HepG2 (cell line): ENCODE data around the gene DHX34. TPM values are rescaled to one million over a fixed set of nuclear protein-coding genes. Genes with fewer than 3 reads are reported as not detected.

Experiments used
- CENPT ChIP-seq: sonication (generic); formaldehyde crosslinking; IDR thresholded peaks from 2 replicates; pipeline ENCODE4 v1.8.0; 2022; ENCODE audit warnings: low read depth, mild to moderate bottlenecking, moderate library complexity, missing genetic modification reagents
- CREM ChIP-seq, 2 experiments: sonication (generic) in 1 of 2; formaldehyde crosslinking in 1 of 2; IDR thresholded peaks; 2 replicates each; pipeline versions ENCODE4 v1.4.0 to v1.6.1; 2016 to 2020; ENCODE audit warnings: antibody characterized with exemption in 1 of 2, mild to moderate bottlenecking in 1 of 2, missing genetic modification reagents in 1 of 2
- DMAP1 ChIP-seq: IDR thresholded peaks from 2 replicates; pipeline ENCODE4 v1.6.1; 2016
- ERF ChIP-seq: IDR thresholded peaks from 2 replicates; pipeline ENCODE4 v1.6.1; 2018; ENCODE audit warnings: missing biosample characterization, missing genetic modification reagents
- FOXA3 ChIP-seq: IDR thresholded peaks from 2 replicates; pipeline ENCODE4 v1.6.1; 2016; ENCODE audit warnings: missing genetic modification reagents, missing compliant biosample characterization
- GFI1 ChIP-seq: sonication (generic); formaldehyde crosslinking; IDR thresholded peaks from 2 replicates; pipeline ENCODE4 v1.5.0; 2020; ENCODE audit warnings: missing genetic modification reagents, mild to moderate bottlenecking, borderline replicate concordance
- MBD4 ChIP-seq: IDR thresholded peaks from 2 replicates; pipeline ENCODE4 v1.6.1; 2012; ENCODE audit warnings: low read length, inconsistent platforms, borderline replicate concordance
- NFE2 ChIP-seq: sonication (generic); formaldehyde crosslinking; IDR thresholded peaks from 2 replicates; pipeline ENCODE4 v1.4.0; 2020; ENCODE audit warnings: missing genetic modification reagents
- NFYC ChIP-seq: IDR thresholded peaks from 2 replicates; pipeline ENCODE4 v1.6.1; 2016; ENCODE audit warnings: missing genetic modification reagents, missing compliant biosample characterization
- NONO ChIP-seq, 2 experiments: fragments of 450-650 bp in 1 of 2; sonication (generic) in 1 of 2; formaldehyde crosslinking in 1 of 2; IDR thresholded peaks in 1 of 2; conservative IDR thresholded peaks in 1 of 2; 2 replicates each; pipeline versions ENCODE4 v1.6.1 to v1.8.0; 2017 to 2022; ENCODE audit warnings: mild to moderate bottlenecking in 1 of 2, missing genetic modification reagents in 1 of 2, moderate library complexity in 1 of 2
- SMC3 ChIP-seq: IDR thresholded peaks from 2 replicates; pipeline ENCODE4 v1.6.1; 2011; ENCODE audit warnings: low read length, improper control_type of control experiment
- ZNF780A ChIP-seq: sonication (generic); formaldehyde crosslinking; IDR thresholded peaks from 2 replicates; pipeline ENCODE4 v1.8.0; 2022; ENCODE audit warnings: mild to moderate bottlenecking, missing genetic modification reagents, moderate library complexity
- polyA plus RNA-seq, 8 experiments: library from polyadenylated mRNA; depleted of rRNA in 3 of 8; stranded (reverse) in 7 of 8; unstranded in 1 of 8; fragments of >200 nt; fragmentation: Illumina TruSeq in 4 of 8; extraction: Trizol in 4 of 8; gene quantifications; 2 replicates each; pipeline versions ENCODE4 v1.2.1 to v1.2.3, GENCODE V29; 2011 to 2016; ENCODE audit warnings: low read depth in 4 of 8, missing spikeins in 1 of 8, mixed read lengths in 1 of 8; ENCODE audit not compliant: insufficient read depth in 1 of 8
- total RNA-seq, 5 experiments: library from RNA; depleted of rRNA; stranded (reverse); fragments of >200 nt; fragmentation: Illumina TruSeq; extraction: Trizol; gene quantifications; 2 replicates each; pipeline ENCODE4 v1.2.3, GENCODE V29; 2016; ENCODE audit warnings: low read depth in 1 of 5
- TF ChIP-seq, protein P1 (sequence below): IDR thresholded peaks from 2 replicates; pipeline ENCODE4 v1.4.0; 2020; ENCODE audit warnings: mild to moderate bottlenecking, missing genetic modification reagents
- TF ChIP-seq, protein P2 (sequence below): sonication (generic); formaldehyde crosslinking; IDR thresholded peaks from 2 replicates; pipeline ENCODE4 v1.4.0; 2020; ENCODE audit warnings: missing genetic modification reagents, borderline replicate concordance
- TF ChIP-seq, protein P3 (sequence below): sonication (generic); formaldehyde crosslinking; conservative IDR thresholded peaks from 2 replicates; pipeline ENCODE4 v1.8.0; 2022; ENCODE audit warnings: mild to moderate bottlenecking, moderate library complexity, missing genetic modification reagents
- TF ChIP-seq, protein P4 (sequence below): fragments of 450-650 bp; IDR thresholded peaks from 2 replicates; pipeline ENCODE4 v1.6.1; 2016

DHX34 gene
- total and polyA plus RNA-seq, 2 of the 13 experiments (the other 11 are each of a cell fraction or from before 2014, with no cell fraction given): 9.2 to 12.0 TPM

DNA sequence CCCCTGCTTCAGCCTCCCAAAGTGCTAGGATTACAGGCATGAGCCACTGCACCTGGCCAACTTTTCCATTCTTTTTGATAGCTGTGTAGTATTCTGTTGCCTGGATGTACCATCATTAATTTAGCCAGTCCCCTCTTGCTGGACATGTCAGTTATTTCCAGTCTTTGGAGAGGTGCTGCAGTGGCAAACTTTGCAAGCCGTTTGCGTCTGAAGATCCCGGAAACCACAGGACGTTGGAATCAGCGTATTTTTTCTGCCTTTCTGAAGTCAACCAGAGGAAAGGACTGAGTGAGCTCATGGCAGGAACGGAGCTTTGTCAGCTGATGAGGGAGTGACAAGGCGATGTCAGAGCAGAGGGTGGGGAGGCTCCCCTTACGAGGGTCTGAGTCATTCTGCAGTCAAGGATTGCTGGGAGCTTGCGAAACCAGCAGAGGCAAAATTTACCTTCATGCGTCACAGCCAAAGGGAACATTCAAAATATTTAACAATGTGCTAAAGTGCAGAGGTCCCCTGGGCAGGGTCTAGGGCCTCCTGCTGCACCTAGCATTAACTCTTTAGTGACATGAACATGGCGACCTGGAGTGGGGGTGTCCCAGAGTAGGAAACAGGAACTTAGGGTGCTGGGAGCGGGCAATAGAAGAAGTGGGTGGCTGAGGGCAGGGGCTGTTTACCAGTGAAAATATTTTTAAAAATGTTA, 33.8 kb upstream of the DHX34 start (continued):
- TF ChIP-seq NONO (IDR thresholded peaks at IDR 0.05): no peak
- peak; percentile 90 for TF ChIP-seq NONO (CRISPR knock-in tag; conservative IDR thresholded peaks at IDR 0.05)
- TF ChIP-seq ERF: peak; percentile 75; the same call in 1 of the 2 replicates
- TF ChIP-seq FOXA3 (CRISPR knock-in tag): peak; percentile 92
- peak; percentile 57 for TF ChIP-seq DMAP1 (CRISPR knock-in tag)
- TF ChIP-seq, protein P1, sequence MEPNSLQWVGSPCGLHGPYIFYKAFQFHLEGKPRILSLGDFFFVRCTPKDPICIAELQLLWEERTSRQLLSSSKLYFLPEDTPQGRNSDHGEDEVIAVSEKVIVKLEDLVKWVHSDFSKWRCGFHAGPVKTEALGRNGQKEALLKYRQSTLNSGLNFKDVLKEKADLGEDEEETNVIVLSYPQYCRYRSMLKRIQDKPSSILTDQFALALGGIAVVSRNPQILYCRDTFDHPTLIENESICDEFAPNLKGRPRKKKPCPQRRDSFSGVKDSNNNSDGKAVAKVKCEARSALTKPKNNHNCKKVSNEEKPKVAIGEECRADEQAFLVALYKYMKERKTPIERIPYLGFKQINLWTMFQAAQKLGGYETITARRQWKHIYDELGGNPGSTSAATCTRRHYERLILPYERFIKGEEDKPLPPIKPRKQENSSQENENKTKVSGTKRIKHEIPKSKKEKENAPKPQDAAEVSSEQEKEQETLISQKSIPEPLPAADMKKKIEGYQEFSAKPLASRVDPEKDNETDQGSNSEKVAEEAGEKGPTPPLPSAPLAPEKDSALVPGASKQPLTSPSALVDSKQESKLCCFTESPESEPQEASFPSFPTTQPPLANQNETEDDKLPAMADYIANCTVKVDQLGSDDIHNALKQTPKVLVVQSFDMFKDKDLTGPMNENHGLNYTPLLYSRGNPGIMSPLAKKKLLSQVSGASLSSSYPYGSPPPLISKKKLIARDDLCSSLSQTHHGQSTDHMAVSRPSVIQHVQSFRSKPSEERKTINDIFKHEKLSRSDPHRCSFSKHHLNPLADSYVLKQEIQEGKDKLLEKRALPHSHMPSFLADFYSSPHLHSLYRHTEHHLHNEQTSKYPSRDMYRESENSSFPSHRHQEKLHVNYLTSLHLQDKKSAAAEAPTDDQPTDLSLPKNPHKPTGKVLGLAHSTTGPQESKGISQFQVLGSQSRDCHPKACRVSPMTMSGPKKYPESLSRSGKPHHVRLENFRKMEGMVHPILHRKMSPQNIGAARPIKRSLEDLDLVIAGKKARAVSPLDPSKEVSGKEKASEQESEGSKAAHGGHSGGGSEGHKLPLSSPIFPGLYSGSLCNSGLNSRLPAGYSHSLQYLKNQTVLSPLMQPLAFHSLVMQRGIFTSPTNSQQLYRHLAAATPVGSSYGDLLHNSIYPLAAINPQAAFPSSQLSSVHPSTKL (CRISPR knock-in tag): peak; percentile 98
- TF ChIP-seq, protein P2, sequence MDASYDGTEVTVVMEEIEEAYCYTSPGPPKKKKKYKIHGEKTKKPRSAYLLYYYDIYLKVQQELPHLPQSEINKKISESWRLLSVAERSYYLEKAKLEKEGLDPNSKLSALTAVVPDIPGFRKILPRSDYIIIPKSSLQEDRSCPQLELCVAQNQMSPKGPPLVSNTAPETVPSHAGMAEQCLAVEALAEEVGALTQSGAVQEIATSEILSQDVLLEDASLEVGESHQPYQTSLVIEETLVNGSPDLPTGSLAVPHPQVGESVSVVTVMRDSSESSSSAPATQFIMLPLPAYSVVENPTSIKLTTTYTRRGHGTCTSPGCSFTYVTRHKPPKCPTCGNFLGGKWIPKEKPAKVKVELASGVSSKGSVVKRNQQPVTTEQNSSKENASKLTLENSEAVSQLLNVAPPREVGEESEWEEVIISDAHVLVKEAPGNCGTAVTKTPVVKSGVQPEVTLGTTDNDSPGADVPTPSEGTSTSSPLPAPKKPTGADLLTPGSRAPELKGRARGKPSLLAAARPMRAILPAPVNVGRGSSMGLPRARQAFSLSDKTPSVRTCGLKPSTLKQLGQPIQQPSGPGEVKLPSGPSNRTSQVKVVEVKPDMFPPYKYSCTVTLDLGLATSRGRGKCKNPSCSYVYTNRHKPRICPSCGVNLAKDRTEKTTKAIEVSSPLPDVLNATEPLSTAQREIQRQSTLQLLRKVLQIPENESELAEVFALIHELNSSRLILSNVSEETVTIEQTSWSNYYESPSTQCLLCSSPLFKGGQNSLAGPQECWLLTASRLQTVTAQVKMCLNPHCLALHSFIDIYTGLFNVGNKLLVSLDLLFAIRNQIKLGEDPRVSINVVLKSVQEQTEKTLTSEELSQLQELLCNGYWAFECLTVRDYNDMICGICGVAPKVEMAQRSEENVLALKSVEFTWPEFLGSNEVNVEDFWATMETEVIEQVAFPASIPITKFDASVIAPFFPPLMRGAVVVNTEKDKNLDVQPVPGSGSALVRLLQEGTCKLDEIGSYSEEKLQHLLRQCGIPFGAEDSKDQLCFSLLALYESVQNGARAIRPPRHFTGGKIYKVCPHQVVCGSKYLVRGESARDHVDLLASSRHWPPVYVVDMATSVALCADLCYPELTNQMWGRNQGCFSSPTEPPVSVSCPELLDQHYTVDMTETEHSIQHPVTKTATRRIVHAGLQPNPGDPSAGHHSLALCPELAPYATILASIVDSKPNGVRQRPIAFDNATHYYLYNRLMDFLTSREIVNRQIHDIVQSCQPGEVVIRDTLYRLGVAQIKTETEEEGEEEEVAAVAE (CRISPR knock-in tag): no peak
- peak; percentile 92 for TF ChIP-seq CREM (IDR thresholded peaks at IDR 0.05)
- TF ChIP-seq CREM (CRISPR knock-in tag; IDR thresholded peaks at IDR 0.05): no peak
- no peak for TF ChIP-seq CENPT (CRISPR knock-in tag)
- TF ChIP-seq NFYC (CRISPR knock-in tag): no peak
- peak; percentile 61; the same call in 1 of the 2 replicates for TF ChIP-seq GFI1
- TF ChIP-seq, protein P3, sequence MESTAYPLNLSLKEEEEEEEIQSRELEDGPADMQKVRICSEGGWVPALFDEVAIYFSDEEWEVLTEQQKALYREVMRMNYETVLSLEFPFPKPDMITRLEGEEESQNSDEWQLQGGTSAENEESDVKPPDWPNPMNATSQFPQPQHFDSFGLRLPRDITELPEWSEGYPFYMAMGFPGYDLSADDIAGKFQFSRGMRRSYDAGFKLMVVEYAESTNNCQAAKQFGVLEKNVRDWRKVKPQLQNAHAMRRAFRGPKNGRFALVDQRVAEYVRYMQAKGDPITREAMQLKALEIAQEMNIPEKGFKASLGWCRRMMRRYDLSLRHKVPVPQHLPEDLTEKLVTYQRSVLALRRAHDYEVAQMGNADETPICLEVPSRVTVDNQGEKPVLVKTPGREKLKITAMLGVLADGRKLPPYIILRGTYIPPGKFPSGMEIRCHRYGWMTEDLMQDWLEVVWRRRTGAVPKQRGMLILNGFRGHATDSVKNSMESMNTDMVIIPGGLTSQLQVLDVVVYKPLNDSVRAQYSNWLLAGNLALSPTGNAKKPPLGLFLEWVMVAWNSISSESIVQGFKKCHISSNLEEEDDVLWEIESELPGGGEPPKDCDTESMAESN (CRISPR knock-in tag): peak; percentile 61; the same call in 1 of the 2 replicates
- TF ChIP-seq, protein P4, sequence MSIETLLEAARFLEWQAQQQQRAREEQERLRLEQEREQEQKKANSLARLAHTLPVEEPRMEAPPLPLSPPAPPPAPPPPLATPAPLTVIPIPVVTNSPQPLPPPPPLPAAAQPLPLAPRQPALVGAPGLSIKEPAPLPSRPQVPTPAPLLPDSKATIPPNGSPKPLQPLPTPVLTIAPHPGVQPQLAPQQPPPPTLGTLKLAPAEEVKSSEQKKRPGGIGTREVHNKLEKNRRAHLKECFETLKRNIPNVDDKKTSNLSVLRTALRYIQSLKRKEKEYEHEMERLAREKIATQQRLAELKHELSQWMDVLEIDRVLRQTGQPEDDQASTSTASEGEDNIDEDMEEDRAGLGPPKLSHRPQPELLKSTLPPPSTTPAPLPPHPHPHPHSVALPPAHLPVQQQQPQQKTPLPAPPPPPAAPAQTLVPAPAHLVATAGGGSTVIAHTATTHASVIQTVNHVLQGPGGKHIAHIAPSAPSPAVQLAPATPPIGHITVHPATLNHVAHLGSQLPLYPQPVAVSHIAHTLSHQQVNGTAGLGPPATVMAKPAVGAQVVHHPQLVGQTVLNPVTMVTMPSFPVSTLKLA: 0 out of 2 replicates have a peak, but pooled peaks have one; percentile 3
- TF ChIP-seq SMC3: peak; percentile 24
- no peak for TF ChIP-seq MBD4
- TF ChIP-seq ZNF780A (CRISPR knock-in tag): 0 out of 2 replicates have a peak, but pooled peaks have one; percentile 38
- 0 out of 2 replicates have a peak, but pooled peaks have one; percentile 15 for TF ChIP-seq NFE2 (CRISPR knock-in tag)
